CD8-positive, alpha-beta memory T cell (primary cell): Measurements from ENCODE around the gene SGIP1. TPM values are rescaled to one million over a fixed set of nuclear protein-coding genes. Genes with fewer than 3 reads are reported as not detected.

Experiments used
- CTCF ChIA-PET: fragments of 350-600 bp; sonication (Branson Sonifier 250); formaldehyde crosslinking; loops from one replicate; lab custom pipeline; 2021; ENCODE audit warnings: antibody characterized with exemption; lab: Charles Lee
- POLR2A ChIA-PET: fragments of 350-600 bp; sonication (Branson Sonifier 250); formaldehyde crosslinking; loops from one replicate; lab custom pipeline; 2021; ENCODE audit warnings: antibody characterized with exemption; lab: Charles Lee
- DNase-seq, 5 donors: peaks; one replicate each; pipeline versions ENCODE4 v3.0.0 to v3.0.0-alpha.2; 2020 to 2022; ENCODE audit warnings: mixed read lengths in 1 of 5
- H3K27ac ChIP-seq: one replicate; pipeline ENCODE4 v1.7.0; 2013; ENCODE audit warnings: low read depth, mild to moderate bottlenecking, low read length, moderate library complexity
- H3K27me3 ChIP-seq: 2 replicates; pipeline ENCODE4 v1.7.0; 2013; ENCODE audit warnings: low read length, mild to moderate bottlenecking; ENCODE audit not compliant: insufficient read depth, poor library complexity, severe bottlenecking
- H3K36me3 ChIP-seq: 2 replicates; pipeline ENCODE4 v1.7.0; 2013; ENCODE audit warnings: mild to moderate bottlenecking, low read length, moderate library complexity; ENCODE audit not compliant: insufficient read depth
- H3K4me1 ChIP-seq: 2 replicates; pipeline ENCODE4 v1.7.0; 2013; ENCODE audit warnings: mild to moderate bottlenecking, low read length, moderate library complexity; ENCODE audit not compliant: insufficient read depth
- H3K4me3 ChIP-seq: 2 replicates; pipeline ENCODE4 v1.7.0; 2013; ENCODE audit warnings: mild to moderate bottlenecking, low read length
- H3K9me3 ChIP-seq: 2 replicates; pipeline ENCODE4 v1.7.0; 2013; ENCODE audit warnings: mild to moderate bottlenecking, low read length
- H3K27ac Mint-ChIP-seq, 8 donors: one replicate each; pipeline ENCODE4 v1.8.0; 2020 to 2021; ENCODE audit warnings: mixed read lengths in 8 of 8, mild to moderate bottlenecking in 6 of 8, inconsistent platforms in 3 of 8, moderate library complexity in 3 of 8
- H3K27me3 Mint-ChIP-seq, 2 donors: one replicate each; pipeline ENCODE4 v1.8.0; 2020 to 2021; ENCODE audit warnings: mixed read lengths in 2 of 2, mild to moderate bottlenecking in 1 of 2, moderate library complexity in 1 of 2
- H3K36me3 Mint-ChIP-seq, 3 donors: one replicate each; pipeline ENCODE4 v1.8.0; 2020 to 2021; ENCODE audit warnings: mixed read lengths in 3 of 3, inconsistent platforms in 1 of 3, mild to moderate bottlenecking in 1 of 3
- H3K4me1 Mint-ChIP-seq, 3 donors: one replicate each; pipeline ENCODE4 v1.8.0; 2020 to 2021; ENCODE audit warnings: mixed read lengths in 3 of 3, inconsistent platforms in 1 of 3, mild to moderate bottlenecking in 1 of 3
- H3K4me3 Mint-ChIP-seq, 7 donors: one replicate each; pipeline ENCODE4 v1.8.0; 2020 to 2021; ENCODE audit warnings: mixed read lengths in 7 of 7, mild to moderate bottlenecking in 6 of 7, moderate library complexity in 4 of 7, inconsistent platforms in 2 of 7
- H3K9me3 Mint-ChIP-seq, 5 donors: one replicate each; pipeline ENCODE4 v1.8.0; 2020 to 2022; ENCODE audit warnings: mixed read lengths in 5 of 5, mild to moderate bottlenecking in 3 of 5, moderate library complexity in 2 of 5, inconsistent platforms in 1 of 5
- polyA plus RNA-seq: library from polyadenylated mRNA; unstranded; fragments of 300-500 nt; fragmentation: Illumina TruSeq; gene quantifications from one replicate; pipeline ENCODE4 v1.2.3, GENCODE V29; 2021
- total RNA-seq, 2 experiments: library from RNA; stranded (reverse); gene quantifications; one replicate each; pipeline ENCODE4 v1.2.3, GENCODE V29; 2021

The SGIP1 gene
- total and polyA plus RNA-seq, 3 experiments from 2014 or later = not detected

- H3K4me1 ChIP-seq = peaks cover 13% of the 10 kb centered on the region
- no peak overlapping the region for H3K27ac ChIP-seq
- H3K27me3 ChIP-seq = no peaks in the 10 kb centered on the region
- H3K9me3 Mint-ChIP-seq = no peaks in the 10 kb centered on the region
- CTCF ChIA-PET = interaction anchor here (1.5 to 1.7 kb wide), 2 partner anchors 378 to 442 kb away, joined by 8 to 9 read pairs; no protein-coding TSS in a partner anchor
- no peaks in the 10 kb centered on the region for H3K36me3 Mint-ChIP-seq
- no peaks in the 10 kb centered on the region for H3K9me3 ChIP-seq
- H3K4me3 Mint-ChIP-seq = peak overlapping the region in 2 of 7 donors; percentile 78 to 86
- peak overlapping the region in 4 of 8 donors; percentile 10 to 76 (median 19) for H3K27ac Mint-ChIP-seq
- H3K4me1 Mint-ChIP-seq = peaks cover 18 to 28% (median 26%) of the 10 kb centered on the region in 3 donors
- H3K36me3 ChIP-seq = no peaks in the 10 kb centered on the region
- no peak for DNase-seq
- H3K4me3 ChIP-seq = no peak overlapping the region
- POLR2A ChIA-PET = no interaction called here
- peaks cover 1 to 3% of the 10 kb centered on the region in 2 donors for H3K27me3 Mint-ChIP-seq
Observed at GRCh38 chr1:66770694-66771093, 236.7 kb downstream of the SGIP1 start.

DNA sequence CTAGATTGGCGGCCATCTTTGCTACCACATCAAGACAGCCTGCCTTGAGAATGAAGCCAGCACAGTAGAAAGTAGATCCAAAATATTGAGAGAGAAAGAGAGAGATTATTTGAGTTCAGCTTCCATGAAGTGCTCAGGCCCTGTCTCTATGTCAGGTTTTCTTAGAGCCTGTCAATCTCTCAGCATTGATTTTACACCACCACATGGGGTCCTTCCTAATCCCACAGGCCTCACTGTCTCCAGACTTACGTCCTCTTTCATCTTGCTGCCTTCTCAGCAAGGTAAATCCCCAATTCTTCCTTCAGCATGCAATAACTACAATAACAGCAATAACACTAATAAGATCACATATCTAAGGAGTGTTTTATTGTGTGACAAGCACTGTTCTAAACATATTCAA, 239.3 kb downstream of the SGIP1 start:
- H3K4me1 Mint-ChIP-seq = peaks cover 18 to 28% (median 26%) of the 10 kb centered on the region in 3 donors
- no peaks in the 10 kb centered on the region for H3K36me3 ChIP-seq
- peaks cover 1 to 11% of the 10 kb centered on the region in 2 donors for H3K27me3 Mint-ChIP-seq
- ChIA-PET CTCF (interaction anchor here (0.7 kb wide), 1 partner anchor 376 kb away, joined by 3 read pairs; no protein-coding TSS in a partner anchor), POLR2A (no interaction called here)
- H3K9me3 ChIP-seq = no peaks in the 10 kb centered on the region
- no peak overlapping the region for H3K4me3 Mint-ChIP-seq
- H3K27ac ChIP-seq = no peak overlapping the region
- DNase-seq = no peak
- no peaks in the 10 kb centered on the region for H3K9me3 Mint-ChIP-seq
- H3K27ac Mint-ChIP-seq = no peak overlapping the region
- H3K4me3 ChIP-seq = no peak overlapping the region
- H3K4me1 ChIP-seq = peaks cover 13% of the 10 kb centered on the region
- H3K27me3 ChIP-seq = peaks cover 3% of the 10 kb centered on the region
- H3K36me3 Mint-ChIP-seq = no peaks in the 10 kb centered on the region

GRCh38 chr1:66774438-66774837, 240.5 kb downstream of the SGIP1 start:
- no peaks in the 10 kb centered on the region for H3K9me3 Mint-ChIP-seq
- no peak overlapping the region for H3K27ac Mint-ChIP-seq
- H3K4me1 ChIP-seq = peaks cover 7% of the 10 kb centered on the region
- no peak overlapping the region for H3K27ac ChIP-seq
- CTCF ChIA-PET = no interaction called here
- H3K36me3 ChIP-seq = no peaks in the 10 kb centered on the region
- peaks cover 3 to 23% of the 10 kb centered on the region in 2 donors for H3K27me3 Mint-ChIP-seq
- H3K36me3 Mint-ChIP-seq = no peaks in the 10 kb centered on the region
- no peak overlapping the region for H3K4me3 ChIP-seq
- H3K27me3 ChIP-seq = peaks cover 3% of the 10 kb centered on the region
- POLR2A ChIA-PET = no interaction called here
- DNase-seq = no peak
- H3K4me1 Mint-ChIP-seq = peaks cover 9 to 18% (median 16%) of the 10 kb centered on the region in 3 donors
- H3K9me3 ChIP-seq = no peaks in the 10 kb centered on the region
- no peak overlapping the region for H3K4me3 Mint-ChIP-seq

DNA sequence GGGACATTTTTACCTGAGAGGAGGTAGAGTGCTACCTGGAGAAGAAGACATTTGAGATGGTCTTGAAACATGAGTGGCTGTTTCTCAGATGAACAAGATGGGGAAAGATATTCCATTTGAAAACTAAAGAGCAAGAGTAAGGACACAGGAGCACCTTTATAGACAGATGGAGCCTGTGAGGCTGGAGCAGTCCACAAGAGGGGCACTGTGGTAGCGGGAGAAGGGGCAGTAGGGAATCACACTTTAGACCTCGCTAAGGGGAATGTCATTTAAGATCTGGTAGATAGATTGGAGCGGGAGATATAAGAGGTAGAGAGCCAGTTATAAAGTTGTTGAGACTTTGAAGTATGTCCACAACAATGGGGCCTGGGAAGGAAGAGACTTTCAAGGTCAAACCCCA, 241.7 kb downstream of the SGIP1 start:
- no peak overlapping the region for H3K27ac ChIP-seq
- Mint-ChIP-seq H3K36me3 (no peaks in the 10 kb centered on the region), H3K27ac (no peak overlapping the region), H3K27me3 (peaks cover 4 to 30% of the 10 kb centered on the region in 2 donors), H3K9me3 (peaks cover 0 to 2% (median 0%) of the 10 kb centered on the region in 5 donors), H3K4me3 (no peak overlapping the region), H3K4me1 (peaks cover 0 to 6% (median 4%) of the 10 kb centered on the region in 3 donors)
- no peaks in the 10 kb centered on the region for H3K9me3 ChIP-seq
- ChIA-PET POLR2A (no interaction called here), CTCF (interaction anchor here (0.9 kb wide), 1 partner anchor 11 kb away, joined by 3 read pairs; no protein-coding TSS in a partner anchor)
- H3K4me3 ChIP-seq = no peak overlapping the region
- H3K27me3 ChIP-seq = peaks cover 3% of the 10 kb centered on the region
- DNase-seq = no peak
- no peaks in the 10 kb centered on the region for H3K36me3 ChIP-seq
- no peaks in the 10 kb centered on the region for H3K4me1 ChIP-seq

- H3K36me3 Mint-ChIP-seq = peaks cover 0 to 5% (median 0%) of the 10 kb centered on the region in 3 donors
- Histone ChIP-seq H3K9me3 (no peaks in the 10 kb centered on the region), H3K4me3 (no peak overlapping the region), H3K4me1 (no peaks in the 10 kb centered on the region), H3K36me3 (no peaks in the 10 kb centered on the region), H3K27ac (no peak overlapping the region), H3K27me3 (peaks cover 3% of the 10 kb centered on the region)
- peaks cover 0 to 2% (median 0%) of the 10 kb centered on the region in 5 donors for H3K9me3 Mint-ChIP-seq
- H3K4me3 Mint-ChIP-seq = no peak overlapping the region
- CTCF ChIA-PET = interaction anchor here (2.8 kb wide), 1 partner anchor 12 kb away, joined by 7 read pairs; no protein-coding TSS in a partner anchor
- DNase-seq = no peak
- H3K27ac Mint-ChIP-seq = no peak overlapping the region
- POLR2A ChIA-PET = no interaction called here
- peaks cover 4 to 38% of the 10 kb centered on the region in 2 donors for H3K27me3 Mint-ChIP-seq
- no peaks in the 10 kb centered on the region for H3K4me1 Mint-ChIP-seq
Observed at GRCh38 chr1:66777831-66778230, 243.9 kb downstream of the SGIP1 start.

DNA sequence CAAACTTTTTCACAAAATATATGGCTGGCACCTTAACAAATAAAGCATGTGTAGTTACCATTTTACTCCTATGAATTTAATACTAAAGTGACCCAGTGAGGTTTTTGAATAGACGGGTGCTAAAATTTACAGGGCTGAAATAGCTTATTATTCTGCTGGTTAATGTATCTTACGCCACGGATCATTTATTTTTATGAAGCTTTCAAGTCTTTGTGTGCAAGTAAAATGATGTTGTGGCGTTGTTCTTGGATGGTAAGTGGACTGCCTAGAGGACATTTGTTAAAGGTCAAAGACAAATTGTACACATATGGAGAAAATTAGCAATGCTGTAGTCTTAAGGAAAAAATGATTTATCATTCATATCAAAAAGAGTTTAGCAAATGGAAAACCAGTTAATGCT, 244.3 kb downstream of the SGIP1 start:
- POLR2A ChIA-PET = no interaction called here
- Histone ChIP-seq H3K4me3 (no peak overlapping the region), H3K4me1 (no peaks in the 10 kb centered on the region), H3K36me3 (no peaks in the 10 kb centered on the region), H3K27ac (no peak overlapping the region), H3K27me3 (peaks cover 3% of the 10 kb centered on the region), H3K9me3 (no peaks in the 10 kb centered on the region)
- no peak for DNase-seq
- CTCF ChIA-PET = interaction anchor here (2.8 kb wide), 1 partner anchor 13 kb away, joined by 7 read pairs; no protein-coding TSS in a partner anchor
- H3K4me3 Mint-ChIP-seq = no peak overlapping the region
- peaks cover 0 to 5% (median 0%) of the 10 kb centered on the region in 3 donors for H3K36me3 Mint-ChIP-seq
- no peak overlapping the region for H3K27ac Mint-ChIP-seq
- H3K9me3 Mint-ChIP-seq = peaks cover 0 to 2% (median 0%) of the 10 kb centered on the region in 5 donors
- no peaks in the 10 kb centered on the region for H3K4me1 Mint-ChIP-seq
- peaks cover 4 to 38% of the 10 kb centered on the region in 2 donors for H3K27me3 Mint-ChIP-seq

GRCh38 chr1:66778969-66779368, 245.0 kb downstream of the SGIP1 start:
- Histone ChIP-seq H3K9me3 (no peaks in the 10 kb centered on the region), H3K27me3 (peaks cover 3% of the 10 kb centered on the region), H3K4me1 (no peaks in the 10 kb centered on the region), H3K27ac (no peak overlapping the region), H3K4me3 (no peak overlapping the region), H3K36me3 (no peaks in the 10 kb centered on the region)
- CTCF ChIA-PET = interaction anchor here (2.8 kb wide), 1 partner anchor 13 kb away, joined by 7 read pairs; no protein-coding TSS in a partner anchor
- H3K27ac Mint-ChIP-seq = no peak overlapping the region
- no peak for DNase-seq
- peaks cover 4 to 38% of the 10 kb centered on the region in 2 donors for H3K27me3 Mint-ChIP-seq
- H3K36me3 Mint-ChIP-seq = peaks cover 0 to 5% (median 0%) of the 10 kb centered on the region in 3 donors
- H3K4me1 Mint-ChIP-seq = no peaks in the 10 kb centered on the region
- POLR2A ChIA-PET = no interaction called here
- peaks cover 0 to 3% (median 0%) of the 10 kb centered on the region in 5 donors for H3K9me3 Mint-ChIP-seq
- H3K4me3 Mint-ChIP-seq = peak overlapping the region in 1 of 7 donors; percentile 42

DNA sequence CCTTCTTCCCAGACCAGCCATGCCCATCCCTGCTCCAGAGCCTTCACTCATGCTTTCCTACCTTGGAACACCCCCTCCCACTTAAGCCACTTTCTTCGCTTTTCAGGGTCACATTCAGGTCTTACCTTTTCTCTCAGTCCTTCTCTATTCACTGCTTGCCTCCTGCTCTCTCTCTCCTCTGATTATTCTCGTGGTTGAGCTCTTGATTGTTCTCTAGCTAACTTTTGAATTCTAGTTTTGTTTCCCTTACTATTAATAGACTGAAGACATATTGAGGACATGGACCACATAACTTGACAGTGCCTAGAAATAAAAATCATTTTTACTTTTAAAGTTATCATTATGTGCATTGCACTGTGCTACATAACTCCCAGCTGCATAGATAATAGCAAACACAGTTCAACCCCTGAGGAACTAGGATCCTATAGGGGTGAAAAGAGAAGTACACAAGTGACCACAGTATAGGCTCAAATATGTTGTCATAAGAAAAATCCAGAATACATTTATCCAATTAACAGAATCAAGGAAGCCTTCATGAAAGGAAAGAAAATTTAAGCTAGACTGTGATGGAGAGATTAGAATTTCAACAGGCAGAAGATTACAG, 245.6 kb downstream of the SGIP1 start:
- ChIA-PET CTCF (interaction anchor here (2.8 kb wide), 1 partner anchor 14 kb away, joined by 7 read pairs; no protein-coding TSS in a partner anchor), POLR2A (no interaction called here)
- Histone ChIP-seq H3K27ac (no peak overlapping the region), H3K36me3 (no peaks in the 10 kb centered on the region), H3K4me3 (no peak overlapping the region), H3K4me1 (no peaks in the 10 kb centered on the region), H3K9me3 (no peaks in the 10 kb centered on the region), H3K27me3 (peaks cover 3% of the 10 kb centered on the region)
- H3K9me3 Mint-ChIP-seq = peaks cover 0 to 5% (median 2%) of the 10 kb centered on the region in 5 donors
- H3K4me3 Mint-ChIP-seq = peak overlapping the region in 1 of 7 donors; percentile 0
- H3K27ac Mint-ChIP-seq = no peak overlapping the region
- no peaks in the 10 kb centered on the region for H3K4me1 Mint-ChIP-seq
- H3K36me3 Mint-ChIP-seq = peaks cover 0 to 5% (median 0%) of the 10 kb centered on the region in 3 donors
- peaks cover 4 to 38% of the 10 kb centered on the region in 2 donors for H3K27me3 Mint-ChIP-seq
- no peak for DNase-seq
